HL-60 (cell line): ENCODE data around the gene PTPRU.

Experiments used
- DNase-seq, 2 experiments: peaks; one replicate each; pipeline ENCODE4 v3.0.0-alpha.2; 2010 to 2020; ENCODE audit warnings: low read depth in 1 of 2, low spot score in 1 of 2
- H3K27ac ChIP-seq: fragments of 250-450 bp; sonication (Bioruptor Pico); replicated peaks from 2 replicates; pipeline ENCODE4 v1.5.1; 2020; ENCODE audit warnings: mild to moderate bottlenecking, moderate library complexity
- H3K27me3 ChIP-seq: fragments of 250-450 bp; sonication (Bioruptor Pico); 2 replicates; pipeline ENCODE4 v1.5.1; 2021; ENCODE audit warnings: mild to moderate bottlenecking, moderate library complexity; ENCODE audit not compliant: insufficient read depth, poor library complexity, severe bottlenecking
- H3K4me3 ChIP-seq: replicated peaks from 2 replicates; pipeline ENCODE4 v1.5.1; 2011; ENCODE audit warnings: mild to moderate bottlenecking, control low read depth, low read length; ENCODE audit not compliant: insufficient read depth
- GABPA ChIP-seq: IDR thresholded peaks from 2 replicates; pipeline ENCODE4 v1.6.1; 2012; ENCODE audit warnings: low read depth
- POLR2AphosphoS5 ChIP-seq: IDR thresholded peaks from 2 replicates; pipeline ENCODE4 v1.6.1; 2012; ENCODE audit warnings: low read depth
- SPI1 ChIP-seq: IDR thresholded peaks from 2 replicates; pipeline ENCODE4 v1.6.1; 2012; ENCODE audit warnings: low read depth, mild to moderate bottlenecking, borderline replicate concordance
- TF ChIP-seq, protein P1 (sequence below): IDR thresholded peaks from 2 replicates; pipeline ENCODE4 v1.6.1; 2012; ENCODE audit warnings: low read depth; ENCODE audit not compliant: insufficient replicate concordance
- TF ChIP-seq, protein P2 (sequence below): IDR thresholded peaks from one replicate; pipeline ENCODE4 v1.5.1; 2011; ENCODE audit warnings: low read length, control low read depth, inconsistent platforms; ENCODE audit not compliant: insufficient read depth

Gene PTPRU

DNA sequence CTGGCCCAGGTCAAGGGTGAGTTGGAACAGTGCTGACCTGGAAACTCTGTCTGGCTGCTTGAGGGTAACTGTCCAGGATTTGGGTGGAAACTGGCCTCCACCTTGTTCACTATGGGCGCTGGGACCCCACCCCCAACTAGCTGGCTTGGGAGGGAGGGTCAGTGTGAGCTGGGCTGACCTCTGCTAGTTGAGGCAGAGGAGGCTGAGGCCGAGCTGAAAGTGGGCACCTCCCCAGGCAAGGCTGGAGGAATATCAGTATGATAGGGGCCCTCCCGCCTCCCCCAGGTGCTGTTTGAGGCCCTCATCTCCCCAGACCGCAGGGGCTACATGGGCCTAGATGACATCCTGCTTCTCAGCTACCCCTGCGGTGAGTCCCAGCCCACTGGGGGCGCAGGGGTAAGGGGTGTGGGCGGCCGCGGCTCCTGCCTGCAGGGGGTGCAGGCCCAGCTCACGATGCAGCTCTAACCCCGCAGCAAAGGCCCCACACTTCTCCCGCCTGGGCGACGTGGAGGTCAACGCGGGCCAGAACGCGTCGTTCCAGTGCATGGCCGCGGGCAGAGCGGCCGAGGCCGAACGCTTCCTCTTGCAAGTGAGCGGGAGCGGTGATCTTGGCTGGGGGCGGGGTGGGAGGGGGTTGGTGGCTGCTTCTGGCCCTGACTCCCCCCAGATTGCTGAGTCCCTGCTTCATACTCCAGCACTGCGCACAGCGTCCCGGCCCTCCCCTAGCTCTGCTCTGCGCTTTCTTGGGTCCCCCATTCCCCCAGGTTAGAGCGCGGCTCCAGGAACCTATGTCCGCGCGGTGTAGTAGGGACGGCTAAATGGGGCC lies 22.9 kb downstream of the PTPRU start:
- H3K4me3 ChIP-seq, result peak overlapping the region; percentile 42
- no peak for DNase-seq
- H3K27me3 ChIP-seq, result peaks cover 43% of the 10 kb centered on the region
- H3K27ac ChIP-seq, result no peak overlapping the region
- no peak for TF ChIP-seq SPI1
- TF ChIP-seq, protein P1, sequence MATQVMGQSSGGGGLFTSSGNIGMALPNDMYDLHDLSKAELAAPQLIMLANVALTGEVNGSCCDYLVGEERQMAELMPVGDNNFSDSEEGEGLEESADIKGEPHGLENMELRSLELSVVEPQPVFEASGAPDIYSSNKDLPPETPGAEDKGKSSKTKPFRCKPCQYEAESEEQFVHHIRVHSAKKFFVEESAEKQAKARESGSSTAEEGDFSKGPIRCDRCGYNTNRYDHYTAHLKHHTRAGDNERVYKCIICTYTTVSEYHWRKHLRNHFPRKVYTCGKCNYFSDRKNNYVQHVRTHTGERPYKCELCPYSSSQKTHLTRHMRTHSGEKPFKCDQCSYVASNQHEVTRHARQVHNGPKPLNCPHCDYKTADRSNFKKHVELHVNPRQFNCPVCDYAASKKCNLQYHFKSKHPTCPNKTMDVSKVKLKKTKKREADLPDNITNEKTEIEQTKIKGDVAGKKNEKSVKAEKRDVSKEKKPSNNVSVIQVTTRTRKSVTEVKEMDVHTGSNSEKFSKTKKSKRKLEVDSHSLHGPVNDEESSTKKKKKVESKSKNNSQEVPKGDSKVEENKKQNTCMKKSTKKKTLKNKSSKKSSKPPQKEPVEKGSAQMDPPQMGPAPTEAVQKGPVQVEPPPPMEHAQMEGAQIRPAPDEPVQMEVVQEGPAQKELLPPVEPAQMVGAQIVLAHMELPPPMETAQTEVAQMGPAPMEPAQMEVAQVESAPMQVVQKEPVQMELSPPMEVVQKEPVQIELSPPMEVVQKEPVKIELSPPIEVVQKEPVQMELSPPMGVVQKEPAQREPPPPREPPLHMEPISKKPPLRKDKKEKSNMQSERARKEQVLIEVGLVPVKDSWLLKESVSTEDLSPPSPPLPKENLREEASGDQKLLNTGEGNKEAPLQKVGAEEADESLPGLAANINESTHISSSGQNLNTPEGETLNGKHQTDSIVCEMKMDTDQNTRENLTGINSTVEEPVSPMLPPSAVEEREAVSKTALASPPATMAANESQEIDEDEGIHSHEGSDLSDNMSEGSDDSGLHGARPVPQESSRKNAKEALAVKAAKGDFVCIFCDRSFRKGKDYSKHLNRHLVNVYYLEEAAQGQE, result no peak
- TF ChIP-seq, protein P2, sequence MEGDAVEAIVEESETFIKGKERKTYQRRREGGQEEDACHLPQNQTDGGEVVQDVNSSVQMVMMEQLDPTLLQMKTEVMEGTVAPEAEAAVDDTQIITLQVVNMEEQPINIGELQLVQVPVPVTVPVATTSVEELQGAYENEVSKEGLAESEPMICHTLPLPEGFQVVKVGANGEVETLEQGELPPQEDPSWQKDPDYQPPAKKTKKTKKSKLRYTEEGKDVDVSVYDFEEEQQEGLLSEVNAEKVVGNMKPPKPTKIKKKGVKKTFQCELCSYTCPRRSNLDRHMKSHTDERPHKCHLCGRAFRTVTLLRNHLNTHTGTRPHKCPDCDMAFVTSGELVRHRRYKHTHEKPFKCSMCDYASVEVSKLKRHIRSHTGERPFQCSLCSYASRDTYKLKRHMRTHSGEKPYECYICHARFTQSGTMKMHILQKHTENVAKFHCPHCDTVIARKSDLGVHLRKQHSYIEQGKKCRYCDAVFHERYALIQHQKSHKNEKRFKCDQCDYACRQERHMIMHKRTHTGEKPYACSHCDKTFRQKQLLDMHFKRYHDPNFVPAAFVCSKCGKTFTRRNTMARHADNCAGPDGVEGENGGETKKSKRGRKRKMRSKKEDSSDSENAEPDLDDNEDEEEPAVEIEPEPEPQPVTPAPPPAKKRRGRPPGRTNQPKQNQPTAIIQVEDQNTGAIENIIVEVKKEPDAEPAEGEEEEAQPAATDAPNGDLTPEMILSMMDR, result no peak
- TF ChIP-seq GABPA, result no peak
- TF ChIP-seq POLR2AphosphoS5, result no peak

DNA sequence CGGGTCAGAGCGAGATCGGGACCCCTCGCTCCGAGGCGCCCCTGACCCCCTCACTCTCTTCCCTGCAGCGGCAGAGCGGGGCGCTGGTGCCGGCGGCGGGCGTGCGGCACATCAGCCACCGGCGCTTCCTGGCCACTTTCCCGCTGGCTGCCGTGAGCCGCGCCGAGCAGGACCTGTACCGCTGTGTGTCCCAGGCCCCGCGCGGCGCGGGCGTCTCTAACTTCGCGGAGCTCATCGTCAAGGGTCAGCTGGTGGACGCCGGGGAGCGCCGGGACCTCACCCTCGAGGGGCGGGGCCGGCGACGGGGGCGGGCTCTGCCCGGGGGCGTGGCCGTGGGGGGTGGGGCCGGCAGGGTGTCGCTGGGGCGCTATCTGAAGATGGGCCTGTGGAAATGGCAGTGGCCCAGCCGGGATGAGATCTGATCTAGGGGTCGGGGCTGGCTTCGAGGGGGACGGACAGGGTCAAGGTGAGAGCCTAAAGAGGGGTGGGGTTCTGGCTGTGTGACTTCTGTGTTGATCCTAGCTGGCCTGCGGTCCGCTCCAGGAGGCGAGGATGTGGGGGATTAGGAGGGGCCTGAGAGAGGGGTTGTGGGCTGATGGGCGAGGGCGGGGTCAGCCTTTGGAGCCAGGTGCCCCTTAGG lies 23.6 kb downstream of the PTPRU start:
- TF ChIP-seq, protein P2, result no peak
- TF ChIP-seq POLR2AphosphoS5 (no peak), GABPA (no peak), SPI1 (no peak)
- TF ChIP-seq, protein P1, result no peak
- peak overlapping the region; percentile 42 for H3K4me3 ChIP-seq

DNA sequence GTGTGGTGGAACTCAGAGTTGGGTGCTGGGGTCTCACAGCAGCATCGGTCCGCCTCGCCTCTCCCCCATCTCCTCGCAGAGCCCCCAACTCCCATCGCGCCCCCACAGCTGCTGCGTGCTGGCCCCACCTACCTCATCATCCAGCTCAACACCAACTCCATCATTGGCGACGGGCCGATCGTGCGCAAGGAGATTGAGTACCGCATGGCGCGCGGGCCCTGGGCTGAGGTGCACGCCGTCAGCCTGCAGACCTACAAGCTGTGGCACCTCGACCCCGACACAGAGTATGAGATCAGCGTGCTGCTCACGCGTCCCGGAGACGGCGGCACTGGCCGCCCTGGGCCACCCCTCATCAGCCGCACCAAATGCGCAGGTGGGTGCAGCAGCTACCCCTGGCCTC lies 24.2 kb downstream of the PTPRU start:
- no peak for TF ChIP-seq POLR2AphosphoS5
- TF ChIP-seq, protein P2, result no peak
- TF ChIP-seq GABPA, result no peak
- TF ChIP-seq, protein P1, result no peak
- no peak for TF ChIP-seq SPI1
- H3K27ac ChIP-seq, result no peak overlapping the region
- H3K27me3 ChIP-seq, result peaks cover 44% of the 10 kb centered on the region
- no peak for DNase-seq
- H3K4me3 ChIP-seq, result no peak overlapping the region

More for the DNA sequence above, 23.6 kb downstream of the PTPRU start:
- H3K27ac ChIP-seq, result no peak overlapping the region
- no peak for DNase-seq
- peaks cover 43% of the 10 kb centered on the region for H3K27me3 ChIP-seq
